Brain microvascular endothelial cell (primary cell): Measurements from ENCODE around the gene DCAF8.

Experiments used
- DNase-seq: peaks from one replicate; pipeline ENCODE4 v3.0.0-alpha.2; 2020
- H3K27ac ChIP-seq: fragments of 250-450 bp; sonication (Bioruptor Pico); 2 replicates; pipeline ENCODE4 v1.5.1; 2020; ENCODE audit warnings: mild to moderate bottlenecking, moderate library complexity
- H3K27me3 ChIP-seq: fragments of 250-450 bp; sonication (Bioruptor Pico); replicated peaks from 2 replicates; pipeline ENCODE4 v1.5.1; 2020; ENCODE audit warnings: mild to moderate bottlenecking
- H3K36me3 ChIP-seq: fragments of 250-450 bp; sonication (Bioruptor Pico); replicated peaks from 2 replicates; pipeline ENCODE4 v1.5.1; 2020; ENCODE audit warnings: mild to moderate bottlenecking
- H3K4me3 ChIP-seq: 2 replicates; pipeline ENCODE4 v1.5.1; 2011; ENCODE audit warnings: low read depth, mild to moderate bottlenecking, control low read depth, low read length, moderate library complexity
- in situ Hi-C: cut with HindIII; loops from 2 replicates; pipeline ENCODE4 v1.10.0; 2017; ENCODE audit warnings: low sequenced_read_pairs, low pct_ligation_motif_present
- TF ChIP-seq, protein P1 (sequence below): IDR thresholded peaks from 2 replicates; pipeline ENCODE4 v1.5.1; 2011; ENCODE audit warnings: low read depth, mild to moderate bottlenecking, moderate library complexity, low read length, control low read depth, inconsistent platforms; ENCODE audit errors: missing control alignments

Gene DCAF8

DNA sequence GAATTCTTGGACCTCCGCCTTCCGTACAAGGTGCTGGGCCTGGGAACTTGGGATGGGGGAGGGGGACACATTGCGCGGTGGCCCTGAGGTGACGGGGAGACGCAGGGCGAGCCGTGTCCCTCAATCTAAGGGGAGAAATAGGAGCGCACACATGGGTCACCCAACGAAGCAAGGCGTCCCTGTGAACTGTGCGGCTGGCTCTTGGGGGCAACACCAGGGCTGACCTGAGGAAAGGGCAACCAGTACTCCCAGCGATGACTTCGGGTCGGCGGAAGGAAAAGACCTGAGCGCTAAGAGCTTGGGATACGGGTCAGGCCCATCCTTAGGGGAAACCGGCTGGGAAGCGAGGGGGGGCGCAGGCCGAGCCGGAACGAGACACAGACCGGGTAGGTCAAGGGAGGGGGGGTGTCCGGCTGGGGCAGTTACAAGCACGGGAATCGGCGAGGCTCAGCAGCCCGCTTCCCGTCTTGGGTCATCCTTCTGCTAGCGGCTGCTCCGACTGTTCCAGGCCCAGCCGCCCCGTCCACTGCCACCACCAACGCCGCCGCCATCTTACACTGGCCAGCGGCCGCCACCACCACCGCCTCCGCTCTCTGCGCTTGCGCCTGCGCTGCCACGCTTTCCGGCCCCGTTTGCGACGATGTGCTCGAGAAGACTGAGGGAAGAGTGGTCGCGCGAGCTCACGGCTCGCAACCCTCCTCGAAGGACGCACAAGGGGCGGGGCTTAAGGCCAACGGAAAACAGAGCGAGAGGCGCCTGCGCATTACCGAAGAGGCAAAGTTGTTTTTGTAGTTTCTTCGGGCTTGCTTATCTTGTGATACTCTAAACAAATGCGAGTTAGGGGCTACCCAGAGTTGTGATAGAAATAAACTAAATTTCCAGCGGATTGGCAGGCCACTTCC is at the start of gene DCAF8:
Gene DCAF8, minus strand, starts transcription at position 657 of the 902 bp plus-strand sequence. CDS start 18,541 bp downstream, outside the sequence.
- TF ChIP-seq, protein P1, sequence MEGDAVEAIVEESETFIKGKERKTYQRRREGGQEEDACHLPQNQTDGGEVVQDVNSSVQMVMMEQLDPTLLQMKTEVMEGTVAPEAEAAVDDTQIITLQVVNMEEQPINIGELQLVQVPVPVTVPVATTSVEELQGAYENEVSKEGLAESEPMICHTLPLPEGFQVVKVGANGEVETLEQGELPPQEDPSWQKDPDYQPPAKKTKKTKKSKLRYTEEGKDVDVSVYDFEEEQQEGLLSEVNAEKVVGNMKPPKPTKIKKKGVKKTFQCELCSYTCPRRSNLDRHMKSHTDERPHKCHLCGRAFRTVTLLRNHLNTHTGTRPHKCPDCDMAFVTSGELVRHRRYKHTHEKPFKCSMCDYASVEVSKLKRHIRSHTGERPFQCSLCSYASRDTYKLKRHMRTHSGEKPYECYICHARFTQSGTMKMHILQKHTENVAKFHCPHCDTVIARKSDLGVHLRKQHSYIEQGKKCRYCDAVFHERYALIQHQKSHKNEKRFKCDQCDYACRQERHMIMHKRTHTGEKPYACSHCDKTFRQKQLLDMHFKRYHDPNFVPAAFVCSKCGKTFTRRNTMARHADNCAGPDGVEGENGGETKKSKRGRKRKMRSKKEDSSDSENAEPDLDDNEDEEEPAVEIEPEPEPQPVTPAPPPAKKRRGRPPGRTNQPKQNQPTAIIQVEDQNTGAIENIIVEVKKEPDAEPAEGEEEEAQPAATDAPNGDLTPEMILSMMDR: no peak
- peak; percentile 95 for DNase-seq
- Histone ChIP-seq H3K36me3 (no peaks in the 10 kb centered on the region), H3K27ac (peak within 1 kb of the TSS; percentile 98), H3K27me3 (no peaks in the 10 kb centered on the region), H3K4me3 (peak within 1 kb of the TSS; percentile 100)
- in situ Hi-C loops: no loop called here

DNA sequence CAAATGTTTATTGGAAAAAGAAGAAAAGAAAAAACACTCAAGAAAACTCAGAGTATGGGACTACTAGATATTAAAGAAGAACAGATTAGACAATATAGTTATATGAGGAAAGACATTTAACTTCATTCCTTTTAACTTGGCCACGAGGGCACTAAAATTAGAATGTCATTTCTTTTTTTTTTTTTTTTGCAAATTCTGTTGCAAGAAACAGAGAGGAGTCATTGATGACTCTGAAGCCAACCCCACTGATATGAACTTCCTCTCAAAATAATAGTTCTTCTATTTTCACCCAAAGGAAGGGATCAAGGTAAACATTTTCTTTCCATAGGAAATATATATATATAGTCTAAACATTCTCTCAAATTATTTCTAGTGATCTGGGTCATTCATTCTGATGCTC is 47.2 kb upstream of the DCAF8 start:
- H3K36me3 ChIP-seq: peaks cover 93% of the 10 kb centered on the region
- DNase-seq: no peak
- in situ Hi-C loops: no loop called here
- no peaks in the 10 kb centered on the region for H3K27me3 ChIP-seq
- no peak overlapping the region for H3K4me3 ChIP-seq
- TF ChIP-seq, protein P1: no peak
- H3K27ac ChIP-seq: peak overlapping the region; percentile 37

DNA sequence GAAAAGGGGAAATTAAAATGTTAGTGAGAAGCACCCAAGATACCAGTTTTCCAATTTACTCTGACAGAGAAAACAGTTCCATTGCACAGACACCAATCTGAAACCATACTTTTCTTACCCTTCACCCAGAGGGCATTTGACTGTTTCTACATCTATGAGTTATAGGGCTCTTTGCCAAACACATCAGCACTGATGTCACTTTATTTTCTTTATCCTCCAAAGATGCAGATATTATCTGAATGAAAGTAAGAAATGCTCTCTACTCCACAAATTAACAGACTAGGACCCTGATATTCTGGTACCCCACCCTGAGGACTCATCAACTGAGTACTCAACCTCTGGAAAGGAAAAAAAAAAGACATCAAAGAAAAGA is 46.8 kb upstream of the DCAF8 start:
- in situ Hi-C loops: no loop called here
- Histone ChIP-seq H3K27ac (peak overlapping the region; percentile 37), H3K4me3 (no peak overlapping the region), H3K36me3 (peaks cover 93% of the 10 kb centered on the region), H3K27me3 (no peaks in the 10 kb centered on the region)
- DNase-seq: peak; percentile 34
- TF ChIP-seq, protein P1: no peak

DNA sequence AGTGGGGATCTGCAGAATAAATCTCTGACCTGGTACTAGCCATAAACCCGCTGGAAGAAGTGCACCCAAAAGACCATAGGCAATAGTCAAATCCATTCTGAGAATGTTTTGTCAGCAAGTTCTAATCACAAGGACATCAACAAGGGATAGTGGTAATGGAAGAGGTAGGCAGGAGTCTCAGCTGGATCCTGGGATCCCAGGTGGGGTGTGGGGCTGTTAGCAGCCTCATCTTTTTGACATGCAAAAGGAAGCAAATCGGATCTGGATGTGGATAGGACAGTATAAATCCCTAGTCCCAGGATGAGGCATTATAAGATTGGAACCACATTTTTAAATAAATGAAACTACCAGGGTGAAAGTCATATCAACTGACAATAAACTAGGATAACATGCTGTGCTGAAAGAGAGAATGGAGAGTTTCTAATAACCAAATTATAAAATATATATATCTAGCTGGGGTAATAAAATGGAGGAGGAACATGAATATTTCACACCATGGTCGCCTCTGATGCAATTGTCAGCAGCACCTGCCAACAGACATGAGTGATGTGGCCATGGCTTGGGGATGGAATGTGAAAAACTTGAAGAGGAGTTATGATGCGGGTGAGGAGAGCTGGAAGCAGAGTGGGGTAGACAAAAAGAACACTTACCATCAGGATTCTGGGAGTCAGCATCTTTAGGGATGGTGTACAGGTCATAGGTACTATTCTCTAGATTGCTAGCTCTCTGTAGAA is 46.3 kb upstream of the DCAF8 start:
- H3K27me3 ChIP-seq: no peaks in the 10 kb centered on the region
- peaks cover 93% of the 10 kb centered on the region for H3K36me3 ChIP-seq
- no peak for DNase-seq
- H3K4me3 ChIP-seq: no peak overlapping the region
- peak overlapping the region; percentile 37 for H3K27ac ChIP-seq
- TF ChIP-seq, protein P1: no peak
- in situ Hi-C loops: no loop called here

DNA sequence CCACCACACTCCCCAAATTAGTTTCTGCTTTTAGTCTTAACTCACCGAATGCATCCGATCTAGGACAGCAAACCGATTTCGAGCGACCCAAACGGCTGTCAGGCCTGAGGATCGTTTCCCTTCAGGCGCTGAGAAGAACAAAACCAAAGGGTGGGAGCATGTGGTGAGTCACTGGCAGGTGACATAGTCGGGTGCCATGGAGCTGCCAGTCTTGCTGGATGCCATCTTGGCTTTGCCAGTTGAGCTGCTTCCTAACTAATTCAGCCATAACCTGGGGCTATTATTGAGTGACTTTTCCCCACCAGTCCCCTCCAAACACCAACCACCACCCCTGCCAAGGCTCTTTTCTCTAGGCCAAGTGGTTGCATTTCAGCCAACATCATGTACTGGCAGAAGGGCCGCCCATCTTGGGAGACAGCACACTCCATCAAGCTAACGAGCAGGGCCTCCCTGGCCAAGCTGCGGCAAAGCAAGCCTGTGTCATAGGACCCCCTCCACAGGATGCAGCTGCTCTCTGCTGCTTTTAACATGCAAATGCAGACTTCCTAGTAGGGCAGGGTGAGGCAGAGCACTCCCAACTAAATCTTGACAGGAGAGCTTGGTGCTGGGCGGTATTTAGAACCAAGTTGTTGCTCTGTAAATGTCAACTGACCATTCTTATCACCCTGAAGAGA is 44.9 kb upstream of the DCAF8 start:
- Histone ChIP-seq H3K27me3 (no peaks in the 10 kb centered on the region), H3K27ac (no peak overlapping the region), H3K4me3 (no peak overlapping the region), H3K36me3 (peaks cover 90% of the 10 kb centered on the region)
- TF ChIP-seq, protein P1: no peak
- in situ Hi-C loops: no loop called here
- DNase-seq: no peak
